Gastrocnemius medialis (tissue), 4 donors: ENCODE data around the gene GPLD1. TPM values are rescaled to one million over a fixed set of nuclear protein-coding genes. Genes with fewer than 3 reads are reported as not detected.

Source experiments
- ATAC-seq, 2 donors: fragments of 150-250 bp; one replicate each; pipeline ENCODE4 v1.9.1; 2016
- DNase-seq, 2 donors: peaks; one replicate each; pipeline ENCODE4 v3.0.0-alpha.2; 2019
- H3K27ac ChIP-seq, 4 donors: fragments of 200-600 bp; sonication (generic); 1 replicate in 1 of 4; 2 replicates in 3 of 4; pipeline ENCODE4 v1.5.1; 2016 to 2018; ENCODE audit warnings: mild to moderate bottlenecking in 2 of 4, moderate library complexity in 1 of 4
- H3K27me3 ChIP-seq, 3 donors: fragments of 200-600 bp; sonication (generic) in 2 of 3; 1 replicate in 1 of 3; 2 replicates in 2 of 3; pipeline versions ENCODE4 v1.5.1 to v1.6.0; 2016 to 2019; ENCODE audit warnings: mild to moderate bottlenecking in 1 of 3, moderate library complexity in 1 of 3
- H3K36me3 ChIP-seq, 2 donors: fragments of 200-600 bp; sonication (generic) in 1 of 2; one replicate each; pipeline ENCODE4 v1.5.1; 2017 to 2018
- H3K4me1 ChIP-seq, 2 donors: fragments of 200-600 bp; sonication (generic) in 1 of 2; one replicate each; pipeline ENCODE4 v1.5.1; 2016 to 2017; ENCODE audit warnings: mild to moderate bottlenecking in 2 of 2
- H3K4me3 ChIP-seq, 4 donors: fragments of 200-600 bp; sonication (generic) in 3 of 4; 1 replicate in 1 of 4; 2 replicates in 3 of 4; pipeline ENCODE4 v1.5.1; 2016 to 2019; ENCODE audit warnings: mild to moderate bottlenecking in 2 of 4
- H3K9me3 ChIP-seq, 3 donors: fragments of 200-600 bp; sonication (generic) in 2 of 3; 1 replicate in 1 of 3; 2 replicates in 2 of 3; pipeline ENCODE4 v1.5.1; 2016 to 2019
- POLR2A ChIP-seq, 2 donors: fragments of 450-650 bp; IDR thresholded peaks; one replicate each; pipeline ENCODE4 v1.6.1; 2017; ENCODE audit warnings: antibody characterized with exemption in 2 of 2, mild to moderate bottlenecking in 2 of 2, moderate library complexity in 2 of 2
- in situ Hi-C, 4 donors: fragments of 200-750 bp; cut with MboI; loops; one replicate each; pipeline versions ENCODE4 v1.15.0 to v1.8.0; 2017; ENCODE audit warnings: low sequenced_read_pairs in 4 of 4
- intact Hi-C: fragments of 100-400 bp; cut with DNase I; formaldehyde crosslinking; loops from one replicate; pipeline ENCODE4 v1.15.1; 2023; ENCODE audit warnings: low total_unique reads
- total RNA-seq, 4 donors: library from RNA; depleted of rRNA; stranded (reverse); fragments of >200 nt; gene quantifications; one replicate each; pipeline versions ENCODE4 v1.1.0 to v1.2.3, GENCODE V29; 2016
- TF ChIP-seq, protein P1 (sequence below), 5 experiments: fragments of 450-650 bp in 3 of 5; fragments of 200-600 bp in 2 of 5; sonication (generic) in 2 of 5; IDR thresholded peaks in 4 of 5; conservative IDR thresholded peaks in 1 of 5; 1 replicate in 4 of 5; 2 replicates in 1 of 5; pipeline ENCODE4 v1.5.1; 2016 to 2019; ENCODE audit warnings: antibody characterized with exemption in 5 of 5, mild to moderate bottlenecking in 3 of 5, moderate library complexity in 3 of 5

Gene GPLD1
- total RNA-seq, 4 donors from 2014 or later = 0.07 to 1.2 (median 0.28) TPM

DNA sequence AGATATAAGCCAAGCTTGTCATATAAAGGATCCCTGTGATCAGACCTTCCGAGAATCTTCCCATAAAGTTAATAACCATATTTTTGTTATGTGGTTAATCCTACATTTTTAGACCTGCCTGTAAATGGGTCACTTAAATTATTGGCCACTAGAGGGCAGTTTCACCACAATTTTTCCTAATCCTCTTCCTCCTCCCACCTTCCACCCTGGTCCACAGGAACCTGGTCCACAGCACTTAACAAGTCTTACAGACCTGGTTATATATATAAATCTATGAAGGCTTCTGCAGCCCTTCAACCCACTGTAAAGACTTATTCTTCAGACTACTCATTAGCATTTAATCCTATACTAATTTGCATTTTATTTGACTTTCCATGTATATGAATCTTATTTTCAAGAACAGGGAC is 58.3 kb downstream of the GPLD1 start:
- no peak for DNase-seq
- Histone ChIP-seq H3K36me3 (no peaks in the 10 kb centered on the region), H3K4me3 (no peak overlapping the region), H3K27ac (no peak overlapping the region), H3K27me3 (no peaks in the 10 kb centered on the region), H3K9me3 (no peaks in the 10 kb centered on the region), H3K4me1 (peaks cover 5 to 13% of the 10 kb centered on the region in 2 donors)
- intact Hi-C loops = loop anchor here (2.0 kb wide), 1 partner anchor 90 kb away; no protein-coding TSS in a partner anchor
- peak in 1 of 2 donors; percentile 70 for ATAC-seq
- TF ChIP-seq, protein P1, sequence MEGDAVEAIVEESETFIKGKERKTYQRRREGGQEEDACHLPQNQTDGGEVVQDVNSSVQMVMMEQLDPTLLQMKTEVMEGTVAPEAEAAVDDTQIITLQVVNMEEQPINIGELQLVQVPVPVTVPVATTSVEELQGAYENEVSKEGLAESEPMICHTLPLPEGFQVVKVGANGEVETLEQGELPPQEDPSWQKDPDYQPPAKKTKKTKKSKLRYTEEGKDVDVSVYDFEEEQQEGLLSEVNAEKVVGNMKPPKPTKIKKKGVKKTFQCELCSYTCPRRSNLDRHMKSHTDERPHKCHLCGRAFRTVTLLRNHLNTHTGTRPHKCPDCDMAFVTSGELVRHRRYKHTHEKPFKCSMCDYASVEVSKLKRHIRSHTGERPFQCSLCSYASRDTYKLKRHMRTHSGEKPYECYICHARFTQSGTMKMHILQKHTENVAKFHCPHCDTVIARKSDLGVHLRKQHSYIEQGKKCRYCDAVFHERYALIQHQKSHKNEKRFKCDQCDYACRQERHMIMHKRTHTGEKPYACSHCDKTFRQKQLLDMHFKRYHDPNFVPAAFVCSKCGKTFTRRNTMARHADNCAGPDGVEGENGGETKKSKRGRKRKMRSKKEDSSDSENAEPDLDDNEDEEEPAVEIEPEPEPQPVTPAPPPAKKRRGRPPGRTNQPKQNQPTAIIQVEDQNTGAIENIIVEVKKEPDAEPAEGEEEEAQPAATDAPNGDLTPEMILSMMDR (IDR thresholded peaks at IDR 0.05 in 4 of 5, conservative IDR thresholded peaks at IDR 0.05 in 1 of 5) = peak; percentile 41 to 73 (median 68)
- no peak for TF ChIP-seq POLR2A (IDR thresholded peaks at IDR 0.05)
- in situ Hi-C loops = loop anchor here in 2 of 4 donors (5.0 to 10.0 kb wide), 2 partner anchors 91 to 94 kb away; no protein-coding TSS in a partner anchor

- H3K4me1 ChIP-seq = peaks cover 5 to 13% of the 10 kb centered on the region in 2 donors
- no peaks in the 10 kb centered on the region for H3K9me3 ChIP-seq
- intact Hi-C loops = loop anchor here (2.0 kb wide), 1 partner anchor 91 kb away; no protein-coding TSS in a partner anchor
- in situ Hi-C loops = loop anchor here in 2 of 4 donors (5.0 to 10.0 kb wide), 2 partner anchors 92 to 95 kb away; no protein-coding TSS in a partner anchor
- H3K36me3 ChIP-seq = peaks cover 0 to 9% of the 10 kb centered on the region in 2 donors
- peak overlapping the region in 1 of 4 donors; percentile 87 for H3K27ac ChIP-seq
- no peak for TF ChIP-seq POLR2A (IDR thresholded peaks at IDR 0.05)
- TF ChIP-seq, protein P1 (IDR thresholded peaks at IDR 0.05 in 4 of 5, conservative IDR thresholded peaks at IDR 0.05 in 1 of 5) = no peak
- no peaks in the 10 kb centered on the region for H3K27me3 ChIP-seq
- H3K4me3 ChIP-seq = no peak overlapping the region
- DNase-seq = no peak
- ATAC-seq = no peak
Measured at GRCh38 chr6:24430086-24430485, 59.3 kb downstream of the GPLD1 start.

DNA sequence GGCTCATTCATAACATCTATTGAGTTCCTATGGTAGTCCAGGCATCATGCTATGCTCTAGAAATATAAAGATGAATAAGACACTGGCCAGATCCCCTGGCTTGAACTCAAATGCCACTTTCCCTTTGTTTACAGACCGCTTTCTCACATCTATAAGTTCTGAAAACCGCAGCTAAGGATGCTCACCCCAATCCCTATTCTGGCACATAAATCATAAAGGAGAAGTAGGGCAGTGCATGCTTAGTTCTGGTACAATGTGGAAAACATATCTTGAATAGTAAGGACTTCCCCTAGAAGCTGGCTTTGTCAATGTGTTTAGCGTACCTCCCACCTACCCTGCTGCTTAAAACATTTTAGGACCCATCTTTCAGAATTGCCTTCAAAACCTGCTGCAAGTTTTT is 60.2 kb downstream of the GPLD1 start:
- TF ChIP-seq POLR2A (IDR thresholded peaks at IDR 0.05) = no peak
- TF ChIP-seq, protein P1 (IDR thresholded peaks at IDR 0.05 in 4 of 5, conservative IDR thresholded peaks at IDR 0.05 in 1 of 5) = no peak
- Histone ChIP-seq H3K27ac (peak overlapping the region in 3 of 4 donors; percentile 29 to 87 (median 58)), H3K27me3 (no peaks in the 10 kb centered on the region), H3K4me1 (peaks cover 5 to 13% of the 10 kb centered on the region in 2 donors), H3K36me3 (peaks cover 0 to 19% of the 10 kb centered on the region in 2 donors), H3K9me3 (no peaks in the 10 kb centered on the region), H3K4me3 (no peak overlapping the region)
- ATAC-seq (no peak), DNase-seq (no peak)
- intact Hi-C loops = no loop called here
- in situ Hi-C loops = no loop called here

DNA sequence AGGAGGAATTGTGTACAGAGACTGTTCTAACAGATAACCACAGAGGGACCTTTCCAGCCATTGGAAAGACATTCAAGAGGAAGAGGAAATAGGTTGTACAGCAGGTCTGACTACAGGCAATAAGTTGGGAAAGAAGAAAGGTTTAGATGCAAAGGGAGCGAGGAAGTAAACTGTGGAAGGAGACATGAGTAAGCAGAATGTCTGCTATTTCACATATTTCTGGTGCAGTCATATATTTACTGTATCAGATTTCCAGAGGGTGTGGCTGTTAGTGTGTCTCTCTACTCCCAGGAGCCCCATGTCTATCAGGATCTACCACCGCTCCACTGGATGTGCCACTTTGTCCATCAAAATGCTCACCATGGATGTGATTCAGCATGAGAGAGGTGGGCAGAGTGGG is 60.8 kb downstream of the GPLD1 start:
- Histone ChIP-seq H3K27me3 (no peaks in the 10 kb centered on the region), H3K4me1 (peaks cover 5 to 13% of the 10 kb centered on the region in 2 donors), H3K36me3 (peaks cover 0 to 24% of the 10 kb centered on the region in 2 donors), H3K9me3 (no peaks in the 10 kb centered on the region), H3K27ac (peak overlapping the region; percentile 29 to 87 (median 44)), H3K4me3 (no peak overlapping the region)
- ATAC-seq (no peak), DNase-seq (no peak)
- intact Hi-C loops = no loop called here
- in situ Hi-C loops = no loop called here
- TF ChIP-seq POLR2A (IDR thresholded peaks at IDR 0.05) = no peak
- TF ChIP-seq, protein P1 (IDR thresholded peaks at IDR 0.05 in 4 of 5, conservative IDR thresholded peaks at IDR 0.05 in 1 of 5) = no peak
